B cell (primary cell): ENCODE measurements around the gene RPS15. TPM values are rescaled to one million over a fixed set of nuclear protein-coding genes. Genes with fewer than 3 reads are reported as not detected.

Experiments
- ATAC-seq: fragments of 200-7000 bp; cut with Tn5 transposase; one replicate; pipeline ENCODE4 v1.10.0; 2021; ENCODE audit warnings: low read depth, mild to moderate bottlenecking, moderate number of reproducible peaks, moderate library complexity
- CTCF ChIA-PET: fragments of 350-600 bp; sonication (Branson Sonifier 250); formaldehyde crosslinking; loops from one replicate; lab custom pipeline; 2021; ENCODE audit warnings: antibody characterized with exemption, inconsistent platforms; lab: Charles Lee
- POLR2A ChIA-PET: fragments of 350-600 bp; sonication (Branson Sonifier 250); formaldehyde crosslinking; loops from one replicate; lab custom pipeline; 2021; ENCODE audit warnings: antibody characterized with exemption; lab: Charles Lee
- DNase-seq: peaks from one replicate; pipeline ENCODE4 v3.0.0; 2013
- H2AFZ ChIP-seq: 2 replicates; pipeline ENCODE4 v1.6.1; 2012; ENCODE audit warnings: mild to moderate bottlenecking, low read depth, low read length; ENCODE audit not compliant: insufficient read depth, poor library complexity, severe bottlenecking
- H3K27ac ChIP-seq, 2 donors: 1 replicate in 1 of 2; 2 replicates in 1 of 2; pipeline ENCODE4 v1.5.1; 2012 to 2013; ENCODE audit warnings: low read length in 2 of 2, mild to moderate bottlenecking in 2 of 2, moderate library complexity in 1 of 2
- H3K27me3 ChIP-seq, 4 experiments: fragments of 200-600 bp in 1 of 4; sonication (generic) in 1 of 4; replicated peaks in 1 of 4; 1 replicate in 2 of 4; 2 replicates in 2 of 4; pipeline versions ENCODE4 v1.6.1 to v1.7.0; 2013 to 2016; ENCODE audit warnings: low read length in 3 of 4, mild to moderate bottlenecking in 2 of 4, mixed read lengths in 1 of 4, moderate library complexity in 1 of 4; ENCODE audit not compliant: insufficient read depth in 4 of 4, control insufficient read depth in 3 of 4; ENCODE audit errors: control extremely low read depth in 1 of 4
- H3K36me3 ChIP-seq, 2 experiments: replicated peaks in 1 of 2; 1 replicate in 1 of 2; 2 replicates in 1 of 2; pipeline versions ENCODE4 v1.6.1 to v1.7.1; 2013; ENCODE audit warnings: low read length in 1 of 2; ENCODE audit not compliant: insufficient read depth in 2 of 2, control insufficient read depth in 1 of 2; ENCODE audit errors: control extremely low read depth in 1 of 2, extremely low read depth in 1 of 2
- H3K4me1 ChIP-seq, 2 donors: fragments of 200-600 bp in 1 of 2; sonication (generic) in 1 of 2; 1 replicate in 1 of 2; 2 replicates in 1 of 2; pipeline versions ENCODE4 v1.5.1 to v1.6.1; 2013 to 2017; ENCODE audit warnings: low read length in 2 of 2; ENCODE audit not compliant: control insufficient read depth in 2 of 2, insufficient read depth in 2 of 2
- H3K4me2 ChIP-seq: replicated peaks from 2 replicates; pipeline ENCODE3; 2012; ENCODE audit warnings: mild to moderate bottlenecking, low read depth, low read length; ENCODE audit not compliant: poor library complexity, severe bottlenecking
- H3K4me3 ChIP-seq, 5 experiments: fragments of 200-600 bp in 1 of 5; sonication (generic) in 1 of 5; 1 replicate in 3 of 5; 2 replicates in 2 of 5; pipeline versions ENCODE4 v1.5.1 to v1.7.0; 2011 to 2016; ENCODE audit warnings: low read length in 4 of 5, mild to moderate bottlenecking in 4 of 5, low read depth in 2 of 5, control low read depth in 1 of 5, moderate library complexity in 1 of 5; ENCODE audit not compliant: insufficient read depth in 1 of 5; ENCODE audit errors: control extremely low read depth in 1 of 5, extremely low read depth in 1 of 5
- H3K79me2 ChIP-seq: fragments of 200-600 bp; sonication (generic); one replicate; pipeline ENCODE4 v1.6.0; 2016; ENCODE audit warnings: low read length; ENCODE audit not compliant: control insufficient read depth, insufficient read depth
- H3K9ac ChIP-seq: fragments of 200-600 bp; sonication (generic); 2 replicates; pipeline ENCODE4 v1.6.1; 2017; ENCODE audit warnings: mild to moderate bottlenecking, low read length, moderate library complexity
- H3K9me3 ChIP-seq, 3 donors: one replicate each; pipeline versions ENCODE4 v1.6.1 to v1.7.1; 2013; ENCODE audit warnings: low read length in 2 of 3; ENCODE audit not compliant: control insufficient read depth in 2 of 3, insufficient read depth in 1 of 3; ENCODE audit errors: control extremely low read depth in 1 of 3
- H4K20me1 ChIP-seq: 2 replicates; pipeline ENCODE4 v1.6.0; 2012; ENCODE audit warnings: mild to moderate bottlenecking, low read length; ENCODE audit not compliant: insufficient read depth, control insufficient read depth, poor library complexity, severe bottlenecking
- H3K27ac Mint-ChIP-seq: one replicate; pipeline ENCODE4 v1.8.0; 2021; ENCODE audit warnings: mixed read lengths
- H3K27me3 Mint-ChIP-seq: one replicate; pipeline ENCODE4 v1.8.0; 2021; ENCODE audit warnings: mixed read lengths
- H3K4me1 Mint-ChIP-seq: one replicate; pipeline ENCODE4 v1.8.0; 2021; ENCODE audit warnings: mixed read lengths
- H3K4me3 Mint-ChIP-seq: one replicate; pipeline ENCODE4 v1.8.0; 2021; ENCODE audit warnings: mixed read lengths
- H3K9me3 Mint-ChIP-seq: one replicate; pipeline ENCODE4 v1.8.0; 2022; ENCODE audit warnings: mixed read lengths; ENCODE audit not compliant: insufficient read depth
- CTCF ChIP-seq: fragments of 200-600 bp; IDR thresholded peaks from one replicate; pipeline ENCODE4 v1.8.0; 2022; ENCODE audit warnings: antibody characterized with exemption, mild to moderate bottlenecking
- EZH2 ChIP-seq: IDR thresholded peaks from 2 replicates; pipeline ENCODE4 v1.6.1; 2012; ENCODE audit warnings: borderline replicate concordance, low read depth, mild to moderate bottlenecking, moderate library complexity, low read length; ENCODE audit not compliant: insufficient read depth, poor library complexity, severe bottlenecking
- WGBS: methylation state at CpG from one replicate; pipeline ENCODE4 v1.1.5; 2013; ENCODE audit warnings: missing lambda C conversion rate; ENCODE audit not compliant: insufficient coverage; 5-methylcytosine and 5-hydroxymethylcytosine counted together
- intact Hi-C: fragments of 100-400 bp; cut with micrococcal nuclease; formaldehyde crosslinking; loops from one replicate; pipeline ENCODE4 v1.10.0; 2022
- polyA plus RNA-seq: library from polyadenylated mRNA; depleted of rRNA; stranded (reverse); fragments of >200 nt; gene quantifications from 2 replicates; pipeline ENCODE4 v1.2.3, GENCODE V29; 2012
- total RNA-seq, 2 donors: library from RNA; stranded (reverse); fragments of 120-200 nt in 1 of 2; gene quantifications; 1 replicate in 1 of 2; 2 replicates in 1 of 2; pipeline versions ENCODE4 v1.2.3 to v1.2.4, GENCODE V29; 2013 to 2022

Gene RPS15
- total and polyA plus RNA-seq, 2 donors (not counting 1 experiment from before 2014, with no cell fraction given), result 1,520 to 6,007 TPM

DNA sequence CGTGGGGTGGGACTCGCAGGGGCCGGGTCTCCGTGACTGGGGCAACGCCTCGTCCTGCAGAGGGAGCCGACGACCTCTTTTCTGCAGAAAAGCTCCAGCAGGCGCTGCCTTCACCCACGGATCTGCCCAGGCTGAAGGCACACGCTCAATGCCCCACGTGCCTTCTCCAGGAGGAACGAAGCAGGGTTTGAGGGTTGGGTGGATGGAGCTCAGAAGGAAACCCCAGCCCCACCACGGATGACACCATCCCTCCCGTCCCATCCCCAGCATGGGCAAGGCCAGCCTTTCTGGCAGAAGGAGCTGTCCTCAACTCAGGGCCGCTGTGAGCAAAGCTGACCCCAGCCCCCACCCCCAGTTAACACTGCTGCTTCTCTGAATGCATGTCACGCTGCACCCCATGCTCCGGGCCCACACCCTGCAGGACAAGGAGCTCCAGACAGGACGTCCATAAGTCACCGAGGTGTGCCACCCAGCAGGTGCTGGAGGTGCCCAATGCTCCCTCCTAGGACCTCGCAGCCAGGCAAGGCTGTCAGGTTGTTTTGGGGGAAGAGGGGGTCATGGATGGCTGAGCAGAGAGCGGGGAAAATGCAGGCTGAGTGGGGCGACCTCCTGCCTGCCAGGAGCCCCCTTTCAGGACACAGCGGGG is 33.4 kb downstream of the RPS15 start:
- no peak for ATAC-seq
- DNase-seq, result no peak
- peak overlapping the region; percentile 98 for H3K4me2 ChIP-seq
- no peaks in the 10 kb centered on the region for H3K36me3 ChIP-seq
- H3K4me1 ChIP-seq, result peaks cover 45 to 52% of the 10 kb centered on the region in 2 donors
- intact Hi-C loops, result loop anchor here (2.0 kb wide), 1 partner anchor 19 kb away; the partner anchor contains the start of genes PCSK4 and REEP6
- H3K27ac ChIP-seq, result no peak overlapping the region
- 29% methylated on average over 19 of the region's 24 CpGs for WGBS
- H3K27me3 ChIP-seq, result peaks cover 0 to 47% (median 15%) of the 10 kb centered on the region in 4 experiments
- TF ChIP-seq EZH2, result no peak
- no peak for TF ChIP-seq CTCF
- H3K9me3 Mint-ChIP-seq, result no peaks in the 10 kb centered on the region
- H3K9me3 ChIP-seq, result peaks cover 0 to 6% (median 0%) of the 10 kb centered on the region in 3 donors
- H3K27ac Mint-ChIP-seq, result no peak overlapping the region
- peaks cover 90% of the 10 kb centered on the region for H4K20me1 ChIP-seq
- CTCF ChIA-PET, result interaction anchor here (0.8 to 1.3 kb wide), 4 partner anchors 13 to 201 kb away, joined by 3 to 4 read pairs (median 4); no protein-coding TSS in a partner anchor
- POLR2A ChIA-PET, result interaction anchor here (1.5 kb wide), 1 partner anchor 21 kb away, joined by 5 read pairs; no protein-coding TSS in a partner anchor
- H3K27me3 Mint-ChIP-seq, result peaks cover 3% of the 10 kb centered on the region
- H3K79me2 ChIP-seq, result peaks cover 19% of the 10 kb centered on the region
- H3K4me3 Mint-ChIP-seq, result peak overlapping the region; percentile 80
- no peak overlapping the region for H2AFZ ChIP-seq
- peak overlapping the region; percentile 66 for H3K9ac ChIP-seq
- H3K4me1 Mint-ChIP-seq, result peaks cover 20% of the 10 kb centered on the region
- H3K4me3 ChIP-seq, result peak overlapping the region in 3 of 5 experiments; percentile 32 to 55 (median 51)
